GM19438 (cell line): Measurements from ENCODE around the gene ARHGAP32.

Experiments used
- ATAC-seq: cut with Tn5 transposase; IDR thresholded peaks from one replicate; pipeline ENCODE4 v1.9.1; 2021; ENCODE audit warnings: low read depth; ENCODE audit not compliant: unreplicated experiment

Gene ARHGAP32

DNA sequence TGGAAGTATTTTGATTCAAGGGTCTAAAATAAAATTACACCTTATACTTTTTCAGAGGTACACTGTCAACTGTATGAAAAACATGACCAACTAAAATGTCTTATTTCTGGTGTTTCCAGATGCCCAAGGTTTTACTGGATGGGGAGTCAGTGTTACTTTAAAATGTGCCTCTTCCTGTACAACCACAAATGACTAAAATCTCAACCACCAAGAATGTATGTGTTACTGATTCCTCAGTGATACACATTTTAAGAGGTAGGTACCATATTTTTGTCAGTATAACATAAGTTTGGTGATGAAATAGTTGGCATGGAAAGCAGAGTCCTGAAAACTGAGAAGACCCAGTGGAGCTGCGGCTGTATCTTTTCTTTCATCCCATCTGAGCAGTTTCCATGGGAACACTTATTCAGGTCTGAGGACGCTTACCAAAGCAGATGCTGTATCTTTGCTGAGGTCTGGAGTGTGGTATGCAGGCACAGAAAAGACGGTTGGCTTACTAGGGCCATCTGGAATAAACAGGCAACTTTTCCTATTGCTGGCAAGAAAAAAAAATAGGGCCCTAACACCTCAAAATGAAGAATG lies 228.3 kb downstream of the ARHGAP32 start:
- no peak for ATAC-seq

DNA sequence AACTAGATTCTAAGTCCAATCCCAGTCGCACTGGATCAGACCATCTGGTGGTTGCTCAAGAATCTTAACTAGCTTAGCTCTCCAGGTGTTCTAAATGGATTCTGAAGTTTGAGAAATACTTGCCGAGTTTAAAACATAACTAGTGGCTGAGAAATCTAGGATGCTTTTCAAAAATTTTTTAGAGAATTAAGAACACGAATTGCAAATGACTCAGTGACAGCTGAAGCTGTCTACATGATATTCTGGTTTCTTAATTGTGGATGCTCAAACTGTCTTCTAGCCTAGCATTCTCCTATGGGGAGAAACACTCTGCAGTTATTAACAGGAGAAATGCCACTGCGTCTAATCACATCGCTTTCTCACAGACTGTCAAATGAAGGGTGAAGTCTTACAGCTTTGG lies 229.2 kb downstream of the ARHGAP32 start:
- ATAC-seq, result no peak

DNA sequence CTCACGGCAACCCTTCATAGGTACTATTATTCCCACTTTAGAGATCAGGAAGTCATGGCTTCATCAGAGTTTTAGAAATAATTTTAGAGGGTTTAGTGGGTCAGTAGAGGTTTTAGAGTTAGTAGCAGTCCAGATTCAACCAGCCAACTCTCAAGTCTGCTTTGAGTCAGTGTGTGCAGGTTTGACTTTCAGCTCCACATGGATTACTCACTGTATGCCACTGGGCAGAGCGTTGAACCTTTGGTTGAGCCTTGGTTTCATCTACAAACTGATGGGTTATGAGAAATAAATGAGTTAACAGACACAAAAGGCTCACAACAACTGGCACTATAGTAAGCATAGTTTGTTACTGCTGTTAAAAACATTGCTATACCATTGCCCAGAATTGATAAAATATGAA lies 230.5 kb downstream of the ARHGAP32 start:
- ATAC-seq, result no peak

GRCh38 chr11:128957202-128957482 lies 235.0 kb downstream of the ARHGAP32 start:
- no peak for ATAC-seq

DNA sequence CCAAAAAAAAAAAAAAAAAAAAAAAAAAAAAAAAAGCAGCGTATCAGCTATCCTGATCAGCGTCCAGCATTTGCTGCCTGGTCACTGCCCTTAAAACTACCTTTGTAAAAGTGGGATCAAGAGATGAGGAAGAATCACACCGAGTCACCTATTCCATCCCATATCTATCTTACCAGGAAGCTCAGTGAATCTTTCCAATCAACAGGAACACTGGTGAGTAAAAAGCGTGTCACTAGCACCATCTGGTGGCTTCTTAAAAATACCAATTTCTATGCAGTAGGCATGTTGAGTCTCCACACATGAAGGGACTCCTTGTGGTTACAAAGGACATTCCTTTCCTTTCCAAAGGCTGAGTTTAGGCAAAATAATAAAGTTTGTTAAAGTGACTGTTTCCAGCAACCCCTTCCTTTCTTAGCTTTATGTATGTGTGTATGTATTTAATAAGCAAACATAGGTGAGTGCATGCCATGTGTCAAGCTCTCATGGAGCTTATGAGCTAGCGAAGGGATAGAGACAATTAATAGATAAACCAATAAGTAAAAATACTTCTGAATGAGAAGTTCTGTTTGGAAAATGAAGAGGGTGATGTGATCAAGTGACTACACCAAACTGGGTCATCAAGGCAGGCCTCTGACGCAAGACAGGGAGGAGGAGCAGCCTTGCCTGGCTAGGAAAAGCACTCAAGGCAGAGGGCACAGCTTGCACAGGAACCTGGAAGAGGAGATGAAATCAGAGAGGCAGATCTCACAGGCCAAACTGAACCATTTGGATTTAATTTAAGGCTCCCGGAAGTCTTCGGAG lies 235.5 kb downstream of the ARHGAP32 start:
- no peak for ATAC-seq

GRCh38 chr11:128955636-128956035 lies 236.5 kb downstream of the ARHGAP32 start:
- ATAC-seq, result no peak

DNA sequence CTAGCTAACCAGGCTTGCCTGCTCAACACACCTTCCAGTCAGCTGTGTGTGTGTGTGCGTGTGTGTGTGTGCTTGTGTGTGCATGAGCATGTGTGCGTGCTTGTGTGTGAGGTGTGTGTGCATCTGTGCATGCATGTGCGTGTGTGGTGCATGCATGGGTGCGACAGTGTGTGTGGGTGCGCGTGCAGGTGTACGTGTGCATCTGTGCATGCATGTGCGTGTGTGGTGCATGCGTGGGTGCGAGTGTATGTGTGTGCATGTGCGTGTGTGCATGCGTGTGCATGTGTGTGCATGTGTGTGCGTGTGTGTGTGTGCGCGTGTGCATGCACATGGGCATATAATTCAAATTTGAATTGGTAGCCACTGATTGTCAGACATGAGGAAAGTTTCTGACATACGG lies 239.0 kb downstream of the ARHGAP32 start:
- no peak for ATAC-seq

GRCh38 chr11:128949791-128950454 lies 242.2 kb downstream of the ARHGAP32 start:
- ATAC-seq, result no peak

- ATAC-seq, result no peak
Measured at GRCh38 chr11:128948583-128948982, 243.5 kb downstream of the ARHGAP32 start.

GRCh38 chr11:128947773-128948172 lies 244.4 kb downstream of the ARHGAP32 start:
- no peak for ATAC-seq

- no peak for ATAC-seq
Measured at GRCh38 chr11:128946648-128947047, 245.5 kb downstream of the ARHGAP32 start.

GRCh38 chr11:128943428-128943976 lies 248.6 kb downstream of the ARHGAP32 start:
- ATAC-seq, result no peak

- no peak for ATAC-seq
Measured at GRCh38 chr11:128942817-128943427, 249.2 kb downstream of the ARHGAP32 start, which contains the start of gene TP53AIP1. TSS of gene TP53AIP1 (minus strand) at chr11:128942871. CDS start at chr11:128937818, 5,053 bp downstream.

GRCh38 chr11:128942272-128942612 lies 249.9 kb downstream of the ARHGAP32 start:
- no peak for ATAC-seq

DNA sequence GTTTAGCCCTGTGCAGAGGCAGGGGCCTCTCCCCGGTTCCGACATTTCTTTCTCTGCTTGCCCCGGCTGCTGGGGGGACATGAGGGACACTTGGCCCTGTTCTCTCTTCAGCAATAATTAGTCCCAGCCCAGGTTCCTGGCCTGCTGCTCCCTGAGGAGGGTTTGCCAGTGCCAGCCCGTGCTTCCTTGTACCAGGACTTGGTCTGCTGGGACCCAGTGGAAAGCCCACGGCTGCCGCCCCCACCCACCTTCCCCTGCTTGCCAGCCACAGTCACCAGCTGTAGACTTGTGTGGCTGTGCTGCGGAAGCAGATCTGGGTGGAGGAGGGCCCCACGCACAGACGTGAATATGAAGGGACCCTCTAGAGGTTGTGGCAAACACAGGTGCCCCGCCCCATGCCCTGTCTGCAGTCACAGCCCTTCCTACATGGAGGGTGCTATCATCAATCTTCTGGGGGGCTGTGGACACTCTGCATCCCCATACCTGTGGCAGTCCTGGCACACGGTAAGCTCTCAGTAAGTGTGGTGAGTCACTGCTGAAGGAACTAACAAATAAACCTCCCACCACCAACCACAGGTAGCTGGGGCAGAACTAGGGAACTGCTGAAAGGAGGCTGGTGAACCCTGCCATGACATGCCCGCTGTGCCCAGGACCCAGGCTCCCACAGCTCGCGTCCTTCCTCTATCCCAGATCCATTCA lies 250.4 kb downstream of the ARHGAP32 start:
- ATAC-seq, result no peak

DNA sequence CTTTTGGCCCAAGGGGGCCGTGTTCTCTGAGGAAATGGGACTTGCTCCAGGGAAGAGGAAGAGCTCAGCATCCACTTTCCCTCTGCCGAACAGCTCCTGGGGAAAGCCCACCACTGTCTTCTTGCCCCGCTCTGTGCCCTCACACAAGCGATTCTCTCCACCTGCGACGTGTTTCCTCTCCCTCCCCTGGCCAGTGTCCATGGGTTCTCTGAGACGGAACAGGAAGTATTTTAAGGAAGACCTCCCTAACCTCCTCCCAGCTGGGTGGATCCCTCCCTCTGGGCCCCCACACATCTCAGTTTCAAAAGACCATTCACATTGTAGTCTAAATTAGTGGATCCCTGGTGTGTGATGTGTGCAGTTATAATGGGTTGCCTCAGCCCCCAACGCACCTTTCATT lies 251.0 kb downstream of the ARHGAP32 start:
- no peak for ATAC-seq

DNA sequence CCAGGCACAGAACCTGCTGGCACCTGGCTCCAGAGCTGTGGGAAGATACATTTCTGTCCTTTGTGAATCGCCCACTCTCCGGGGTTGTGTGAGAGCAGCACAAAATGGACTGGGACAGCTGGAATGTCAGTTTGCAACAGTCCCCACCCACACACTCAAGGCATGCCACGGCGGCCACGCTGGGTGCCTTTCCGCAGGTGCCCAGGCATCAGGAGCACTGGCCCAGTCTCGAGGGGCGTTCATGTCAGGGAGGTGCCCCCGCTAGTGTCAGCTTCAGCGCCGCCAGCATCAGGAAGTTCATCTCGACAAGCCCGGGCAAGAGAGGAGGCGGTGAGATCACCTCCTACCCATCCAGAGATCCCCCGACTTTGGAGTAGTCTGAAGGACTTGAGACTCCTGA lies 251.5 kb downstream of the ARHGAP32 start:
- ATAC-seq, result no peak

DNA sequence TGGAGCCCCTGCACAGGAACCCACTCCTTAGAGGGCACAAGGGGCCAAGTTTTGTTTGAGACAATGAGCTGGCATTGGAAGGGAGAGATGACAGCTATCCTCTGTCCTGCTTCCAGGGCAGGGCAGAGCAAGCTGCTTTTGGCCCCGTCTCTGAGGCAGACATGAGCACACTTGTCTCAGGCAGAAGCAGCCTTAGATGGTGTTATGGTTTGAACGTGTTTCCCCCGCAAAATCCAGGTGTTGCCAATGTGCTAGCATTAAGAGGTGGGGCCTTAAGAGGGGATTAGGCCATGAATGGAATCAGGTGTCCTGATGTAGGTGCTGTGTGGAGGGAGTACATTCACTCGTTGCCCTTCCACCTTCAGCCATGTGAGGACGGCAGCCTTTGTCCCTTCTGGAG lies 252.0 kb downstream of the ARHGAP32 start:
- no peak for ATAC-seq

- ATAC-seq, result no peak
Measured at GRCh38 chr11:128939591-128939990, 252.5 kb downstream of the ARHGAP32 start.

GRCh38 chr11:128938156-128938885 lies 253.8 kb downstream of the ARHGAP32 start:
- ATAC-seq, result no peak
